Keratinocyte (primary cell): ENCODE data around the gene LZTFL1. TPM values are rescaled to one million over a fixed set of nuclear protein-coding genes. Genes with fewer than 3 reads are reported as not detected.

Experiments used
- DNase-seq: peaks from one replicate; pipeline ENCODE4 v3.0.0-alpha.2; 2011; ENCODE audit warnings: low read depth, missing footprints, low spot score
- FAIRE-seq: peaks from 2 replicates; lab custom pipeline; 2011; peaks lifted over from hg19 to GRCh38; lab: Jason Lieb, UNC
- H2AFZ ChIP-seq: 2 replicates; pipeline ENCODE4 v1.6.0; 2012; ENCODE audit warnings: low read length, control low read depth, inconsistent platforms; ENCODE audit not compliant: control insufficient read depth
- H3K27ac ChIP-seq: 2 replicates; pipeline ENCODE4 v1.5.1; 2011; ENCODE audit warnings: low read length; ENCODE audit not compliant: control insufficient read depth, insufficient read depth
- H3K27me3 ChIP-seq: 3 replicates; pipeline ENCODE4 v1.6.0; 2011; ENCODE audit warnings: low read length; ENCODE audit not compliant: control insufficient read depth, insufficient read depth; ENCODE audit errors: extremely low read depth
- H3K36me3 ChIP-seq, 2 experiments: 2 replicates in 1 of 2; 3 replicates in 1 of 2; pipeline ENCODE4 v1.5.1; 2011; ENCODE audit warnings: low read length in 2 of 2, mild to moderate bottlenecking in 1 of 2; ENCODE audit not compliant: control insufficient read depth in 2 of 2, insufficient read depth in 2 of 2; ENCODE audit errors: extremely low read depth in 1 of 2
- H3K4me1 ChIP-seq: 3 replicates; pipeline ENCODE4 v1.5.1; 2011; ENCODE audit warnings: low read length; ENCODE audit not compliant: control insufficient read depth, insufficient read depth; ENCODE audit errors: extremely low read depth
- H3K4me2 ChIP-seq: 3 replicates; pipeline ENCODE4 v1.6.0; 2011; ENCODE audit warnings: low read depth, low read length; ENCODE audit not compliant: control insufficient read depth, insufficient read depth; ENCODE audit errors: extremely low read depth
- H3K4me3 ChIP-seq, 3 experiments: fragments of 200-600 bp in 1 of 3; sonication (generic) in 1 of 3; 2 replicates in 2 of 3; 3 replicates in 1 of 3; pipeline ENCODE4 v1.5.1; 2011 to 2016; ENCODE audit warnings: low read length in 3 of 3, mild to moderate bottlenecking in 3 of 3, control low read depth in 2 of 3, inconsistent platforms in 1 of 3, low read depth in 1 of 3, mixed read lengths in 1 of 3, mixed run types in 1 of 3, moderate library complexity in 1 of 3; ENCODE audit not compliant: control insufficient read depth in 2 of 3, insufficient read depth in 2 of 3; ENCODE audit errors: extremely low read depth in 1 of 3
- H3K79me2 ChIP-seq: 2 replicates; pipeline ENCODE4 v1.6.0; 2012; ENCODE audit warnings: low read length; ENCODE audit not compliant: control insufficient read depth, insufficient read depth
- H3K9ac ChIP-seq: 3 replicates; pipeline ENCODE4 v1.6.0; 2011; ENCODE audit warnings: low read length; ENCODE audit not compliant: control insufficient read depth, insufficient read depth; ENCODE audit errors: extremely low read depth
- H3K9me1 ChIP-seq: 3 replicates; pipeline ENCODE4 v1.6.0; 2011; ENCODE audit warnings: low read length; ENCODE audit not compliant: control insufficient read depth, insufficient read depth; ENCODE audit errors: extremely low read depth
- H3K9me3 ChIP-seq: 2 replicates; pipeline ENCODE4 v1.5.1; 2012; ENCODE audit warnings: low read depth, low read length; ENCODE audit not compliant: control insufficient read depth
- H4K20me1 ChIP-seq: 3 replicates; pipeline ENCODE4 v1.6.0; 2011; ENCODE audit warnings: low read length; ENCODE audit not compliant: control insufficient read depth, insufficient read depth; ENCODE audit errors: extremely low read depth
- CTCF ChIP-seq, 3 experiments: IDR thresholded peaks in 1 of 3; conservative IDR thresholded peaks in 1 of 3; optimal IDR thresholded peaks in 1 of 3; 2 replicates in 2 of 3; 3 replicates in 1 of 3; pipeline versions ENCODE3 to v1.5.1; 2011; ENCODE audit warnings: low read length in 3 of 3, mild to moderate bottlenecking in 3 of 3, moderate library complexity in 2 of 3, control low read depth in 1 of 3, inconsistent platforms in 1 of 3; ENCODE audit not compliant: insufficient read depth in 2 of 3; ENCODE audit errors: extremely low read depth in 1 of 3
- EZH2 ChIP-seq: IDR thresholded peaks from one replicate; pipeline ENCODE4 v1.6.1; 2012; ENCODE audit warnings: inconsistent platforms, mild to moderate bottlenecking, low read length, moderate library complexity
- dilution Hi-C: fragments of 300-500 bp; cut with MboI; formaldehyde crosslinking; loops from one replicate; pipeline ENCODE4 v1.7.0; 2020; ENCODE audit warnings: low sequenced_read_pairs; ENCODE audit not compliant: extremely low pct_ligation_motif_present
- polyA plus RNA-seq, 5 experiments: library from polyadenylated mRNA; depleted of rRNA in 3 of 5; stranded (reverse) in 3 of 5; stranded (forward) in 1 of 5; unstranded in 1 of 5; fragments of >200 nt; gene quantifications; 1 replicate in 1 of 5; 2 replicates in 3 of 5; 3 replicates in 1 of 5; pipeline versions ENCODE4 v1.2.1 to v1.2.3, GENCODE V29; 2011 to 2012; ENCODE audit warnings: missing spikeins in 2 of 5, low read depth in 1 of 5, low replicate concordance in 1 of 5

LZTFL1 gene
- polyA plus RNA-seq, 1 donor (not counting 4 experiments of a cell fraction or from before 2014, with no cell fraction given) = 17.9 TPM

- no peaks in the 10 kb centered on the region for H3K9me3 ChIP-seq
- H3K27ac ChIP-seq = no peak overlapping the region
- H3K4me2 ChIP-seq = no peak overlapping the region
- no peak overlapping the region for H3K9ac ChIP-seq
- H3K4me1 ChIP-seq = peaks cover 3% of the 10 kb centered on the region
- no peak overlapping the region for H3K4me3 ChIP-seq
- H4K20me1 ChIP-seq = no peaks in the 10 kb centered on the region
- FAIRE-seq (no peak), DNase-seq (no peak)
- H3K27me3 ChIP-seq = no peaks in the 10 kb centered on the region
- dilution Hi-C loops = no loop called here
- no peaks in the 10 kb centered on the region for H3K36me3 ChIP-seq
- TF ChIP-seq EZH2 (no peak), CTCF (optimal IDR thresholded peaks at IDR 0.05 in 1 of 3, IDR thresholded peaks at IDR 0.05 in 1 of 3, conservative IDR thresholded peaks at IDR 0.05 in 1 of 3; ENCODE audit: extremely low read depth in 1 of 3, insufficient read depth in 2 of 3, low read length in 3 of 3) (no peak)
- no peak overlapping the region for H2AFZ ChIP-seq
- no peaks in the 10 kb centered on the region for H3K9me1 ChIP-seq
- no peaks in the 10 kb centered on the region for H3K79me2 ChIP-seq
Measured at GRCh38 chr3:45803252-45803935, 38.5 kb downstream of the LZTFL1 start.

GRCh38 chr3:45802146-45802545 lies 39.8 kb downstream of the LZTFL1 start:
- Histone ChIP-seq H3K4me2 (no peak overlapping the region), H3K36me3 (no peaks in the 10 kb centered on the region), H3K9me3 (no peaks in the 10 kb centered on the region), H3K27me3 (peaks cover under 1% of the 10 kb centered on the region), H3K4me3 (no peak overlapping the region), H4K20me1 (no peaks in the 10 kb centered on the region), H3K9ac (no peak overlapping the region), H2AFZ (no peak overlapping the region), H3K79me2 (no peaks in the 10 kb centered on the region), H3K27ac (no peak overlapping the region), H3K9me1 (no peaks in the 10 kb centered on the region), H3K4me1 (peaks cover 3% of the 10 kb centered on the region)
- TF ChIP-seq CTCF (optimal IDR thresholded peaks at IDR 0.05 in 1 of 3, IDR thresholded peaks at IDR 0.05 in 1 of 3, conservative IDR thresholded peaks at IDR 0.05 in 1 of 3; ENCODE audit: extremely low read depth in 1 of 3, insufficient read depth in 2 of 3, low read length in 3 of 3) (no peak), EZH2 (no peak)
- dilution Hi-C loops = no loop called here
- DNase-seq = no peak
- no peak for FAIRE-seq
